Prostate gland (tissue), 2 donors: ENCODE results near the gene SSH2.

ENCODE experiments used
- POLR2A ChIP-seq: fragments of 450-650 bp; IDR thresholded peaks from one replicate; pipeline ENCODE4 v1.6.1; 2016; ENCODE audit warnings: antibody characterized with exemption, mild to moderate bottlenecking
- POLR2AphosphoS5 ChIP-seq: sonication (generic); formaldehyde crosslinking; IDR thresholded peaks from one replicate; pipeline ENCODE4 v1.6.1; 2017; ENCODE audit warnings: antibody characterized with exemption
- TF ChIP-seq, protein P1 (sequence below), 4 experiments: fragments of 200-600 bp in 2 of 4; fragments of 450-650 bp in 2 of 4; sonication (generic) in 2 of 4; IDR thresholded peaks; 1 replicate in 3 of 4; 2 replicates in 1 of 4; pipeline ENCODE4 v1.5.1; 2016 to 2019; ENCODE audit warnings: antibody characterized with exemption in 4 of 4, mild to moderate bottlenecking in 2 of 4, moderate library complexity in 2 of 4

DNA sequence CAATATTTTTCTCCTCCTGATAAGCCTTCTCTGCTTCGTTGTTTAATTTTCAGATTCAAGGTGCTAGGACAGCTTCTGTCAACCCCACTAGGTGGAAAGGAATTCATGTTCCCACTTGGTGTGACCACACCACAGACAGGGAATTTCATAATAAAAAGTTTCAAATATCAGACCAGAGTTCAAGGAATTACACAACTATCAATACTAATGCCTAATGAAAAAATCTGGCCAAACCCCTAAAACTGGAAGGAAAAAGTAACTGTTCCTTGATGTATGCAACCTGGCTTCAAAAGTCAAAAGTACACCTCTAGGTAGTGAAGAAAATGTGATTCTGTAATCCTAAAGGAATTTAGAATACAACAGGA is 219.5 kb downstream of the SSH2 start:
- TF ChIP-seq POLR2A (no peak), POLR2AphosphoS5 (no peak)
- TF ChIP-seq, protein P1, sequence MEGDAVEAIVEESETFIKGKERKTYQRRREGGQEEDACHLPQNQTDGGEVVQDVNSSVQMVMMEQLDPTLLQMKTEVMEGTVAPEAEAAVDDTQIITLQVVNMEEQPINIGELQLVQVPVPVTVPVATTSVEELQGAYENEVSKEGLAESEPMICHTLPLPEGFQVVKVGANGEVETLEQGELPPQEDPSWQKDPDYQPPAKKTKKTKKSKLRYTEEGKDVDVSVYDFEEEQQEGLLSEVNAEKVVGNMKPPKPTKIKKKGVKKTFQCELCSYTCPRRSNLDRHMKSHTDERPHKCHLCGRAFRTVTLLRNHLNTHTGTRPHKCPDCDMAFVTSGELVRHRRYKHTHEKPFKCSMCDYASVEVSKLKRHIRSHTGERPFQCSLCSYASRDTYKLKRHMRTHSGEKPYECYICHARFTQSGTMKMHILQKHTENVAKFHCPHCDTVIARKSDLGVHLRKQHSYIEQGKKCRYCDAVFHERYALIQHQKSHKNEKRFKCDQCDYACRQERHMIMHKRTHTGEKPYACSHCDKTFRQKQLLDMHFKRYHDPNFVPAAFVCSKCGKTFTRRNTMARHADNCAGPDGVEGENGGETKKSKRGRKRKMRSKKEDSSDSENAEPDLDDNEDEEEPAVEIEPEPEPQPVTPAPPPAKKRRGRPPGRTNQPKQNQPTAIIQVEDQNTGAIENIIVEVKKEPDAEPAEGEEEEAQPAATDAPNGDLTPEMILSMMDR (IDR thresholded peaks at IDR 0.05) = no peak
